ENCODE results near the gene TMEFF2.

TMEFF2 gene

GRCh38 chr2:192059266-192059665, 135.5 kb downstream of the TMEFF2 start:
- DNase-seq: no peak

DNA sequence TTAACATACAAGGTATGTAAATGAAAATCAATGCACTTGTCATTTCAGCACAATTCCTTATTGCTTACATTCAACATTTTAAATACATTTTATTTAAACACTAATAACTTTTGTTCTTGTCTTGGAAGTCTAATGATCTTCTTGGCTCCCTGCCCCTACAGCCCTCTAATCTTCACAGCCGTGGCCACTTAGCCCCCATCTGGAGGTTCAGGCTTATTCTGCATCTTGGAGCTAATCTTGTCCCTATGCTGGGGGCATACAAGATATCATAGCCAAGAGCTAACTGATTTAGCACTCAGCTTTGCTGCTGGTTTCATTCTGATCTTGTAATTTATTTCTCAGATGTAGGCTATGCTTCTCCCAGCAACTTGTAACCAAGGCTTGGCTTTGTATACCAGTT, 140.8 kb downstream of the TMEFF2 start:
- no peak for DNase-seq

GRCh38 chr2:192051533-192051932, 143.2 kb downstream of the TMEFF2 start:
- DNase-seq: no peak

DNA sequence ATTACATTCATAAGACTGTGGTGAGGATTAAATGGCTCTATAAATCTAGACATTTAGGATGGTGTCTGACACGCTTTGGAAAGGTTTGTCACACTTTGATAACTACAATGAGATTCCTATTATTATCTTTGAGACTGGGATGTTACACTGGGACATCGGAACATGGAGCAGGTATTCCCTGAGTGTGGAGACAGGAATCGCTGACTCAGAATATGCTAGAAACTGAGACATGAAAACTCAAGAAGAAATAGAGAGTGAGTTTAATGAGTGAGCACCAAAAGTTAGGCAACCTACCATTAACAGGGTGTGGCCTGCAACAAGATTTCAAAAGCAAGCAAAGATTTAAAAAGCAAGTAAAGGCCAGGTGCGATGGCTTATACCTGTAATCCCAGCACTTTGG, 145.4 kb downstream of the TMEFF2 start:
- DNase-seq: no peak

- no peak for DNase-seq
These were observed 147.2 kb downstream of the TMEFF2 start for GRCh38 chr2:192047315-192048107.

- DNase-seq: no peak
These were observed 150.2 kb downstream of the TMEFF2 start for GRCh38 chr2:192044496-192044895.

DNA sequence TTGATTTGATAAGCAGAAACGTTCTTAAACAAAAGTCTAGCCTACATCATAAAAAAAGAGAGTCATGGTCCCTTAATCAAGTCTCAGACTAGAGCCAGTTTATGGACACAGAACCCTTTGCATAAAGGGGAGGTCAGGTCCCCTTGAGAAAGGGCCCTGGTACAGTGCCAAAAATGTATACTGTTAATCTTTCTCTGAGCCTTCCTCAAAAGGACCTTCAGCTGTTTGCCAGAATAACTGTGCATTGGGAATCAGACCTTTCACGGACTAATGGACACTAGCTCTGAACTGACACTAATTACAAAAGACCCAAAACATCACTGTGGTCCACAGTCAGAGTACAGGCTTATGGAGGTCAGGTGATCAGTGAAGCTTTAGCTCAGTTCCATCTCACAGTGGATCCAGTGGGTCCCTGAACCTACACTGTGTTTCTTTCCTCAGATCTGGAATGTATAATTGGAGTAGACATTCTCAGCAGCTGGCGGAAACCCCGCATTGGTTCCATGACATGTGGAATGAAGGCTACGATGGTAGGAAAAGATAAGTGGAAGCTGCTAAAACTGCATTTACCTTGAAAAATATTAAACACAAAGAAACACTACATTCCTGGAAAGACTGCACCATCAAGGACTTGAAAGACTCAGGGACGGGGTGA, 151.4 kb downstream of the TMEFF2 start:
- DNase-seq: no peak

GRCh38 chr2:192042126-192042525, 152.6 kb downstream of the TMEFF2 start:
- DNase-seq: no peak

- no peak for DNase-seq
These were observed 156.6 kb downstream of the TMEFF2 start for GRCh38 chr2:192038110-192038509.

DNA sequence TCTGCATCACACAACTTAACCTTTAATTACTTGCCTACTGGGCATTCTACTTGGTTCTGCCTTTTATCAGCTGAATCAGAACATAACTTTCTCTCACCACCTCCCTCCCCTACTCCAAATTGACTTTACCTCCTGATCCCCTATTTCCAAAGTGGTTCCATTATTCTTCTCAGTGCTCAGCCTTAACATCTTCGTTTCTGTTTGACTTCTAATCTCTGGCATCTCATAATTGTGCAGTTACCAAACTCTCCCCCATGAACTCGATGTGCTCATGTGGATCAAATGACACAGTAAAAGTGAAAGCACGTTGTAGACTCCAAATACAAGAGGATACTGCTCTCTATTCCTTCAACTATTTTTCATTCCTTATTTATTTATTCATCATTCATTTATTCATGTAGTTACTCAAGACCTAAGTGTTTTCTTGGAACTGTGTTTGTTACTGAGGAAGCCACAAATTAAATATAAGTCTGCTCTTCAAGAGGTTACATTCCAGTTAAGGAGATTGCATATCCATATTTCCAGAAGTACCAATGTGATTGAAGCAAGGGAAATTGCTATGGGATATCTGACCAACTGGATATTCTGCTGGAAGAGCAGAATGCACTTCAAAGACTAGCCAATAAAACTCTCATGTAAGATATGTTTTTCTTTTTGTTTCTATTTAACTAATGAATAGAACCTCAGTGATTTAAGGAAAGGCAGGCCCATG, 158.8 kb downstream of the TMEFF2 start:
- DNase-seq: no peak

DNA sequence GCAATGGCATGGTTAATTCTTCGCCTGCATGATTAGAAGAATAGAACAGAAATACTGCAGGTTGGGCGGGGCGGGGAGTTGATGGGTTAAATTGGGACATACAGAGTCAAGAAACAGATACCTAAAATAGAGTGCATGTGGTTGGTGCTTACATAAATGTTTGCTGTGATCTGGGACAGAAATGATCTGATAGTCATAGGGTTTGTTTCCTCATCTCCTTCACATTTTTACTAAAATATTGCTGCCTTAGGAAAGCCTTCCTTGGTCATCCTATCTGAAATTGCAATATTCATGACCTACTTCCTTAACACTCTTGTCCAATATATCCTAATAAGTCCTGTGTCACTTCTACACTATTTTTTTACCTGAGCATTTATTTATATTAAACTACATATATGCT, 163.9 kb downstream of the TMEFF2 start:
- DNase-seq: no peak

- no peak for DNase-seq
These were observed 164.4 kb downstream of the TMEFF2 start for GRCh38 chr2:192030289-192030688.

DNA sequence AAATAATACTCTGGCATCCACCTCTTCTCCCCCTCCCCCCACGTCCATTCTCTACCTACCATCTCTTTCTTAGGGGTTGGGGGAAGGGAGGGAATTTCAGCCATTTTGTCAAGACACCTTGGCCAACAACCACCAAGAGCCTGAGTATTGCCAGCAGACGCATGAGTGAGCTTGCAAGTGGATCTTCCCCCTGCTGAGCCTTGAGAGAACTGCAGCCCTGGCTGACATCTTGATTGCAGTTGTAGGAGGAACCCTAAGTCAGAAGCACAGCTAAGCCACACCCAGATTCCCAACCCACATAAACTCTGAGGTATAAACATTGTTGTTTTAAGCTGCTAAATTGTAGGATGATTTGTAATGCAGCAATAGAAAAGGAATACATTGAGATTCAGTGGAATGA, 165.6 kb downstream of the TMEFF2 start:
- DNase-seq: no peak

DNA sequence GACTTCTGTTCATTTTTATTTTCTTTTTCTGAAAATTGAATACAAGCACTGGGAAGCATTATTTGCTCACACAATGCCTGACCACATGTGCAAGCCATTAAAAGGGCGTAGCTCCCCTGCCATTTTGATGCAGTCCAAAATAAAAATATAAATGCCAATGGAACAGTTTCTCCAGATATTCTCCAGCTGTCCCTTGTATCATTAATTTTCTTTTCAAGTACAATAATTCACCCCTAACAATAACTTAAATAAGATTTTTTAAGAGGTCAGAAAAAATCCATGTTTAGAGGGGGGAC, 168.0 kb downstream of the TMEFF2 start:
- no peak for DNase-seq

DNA sequence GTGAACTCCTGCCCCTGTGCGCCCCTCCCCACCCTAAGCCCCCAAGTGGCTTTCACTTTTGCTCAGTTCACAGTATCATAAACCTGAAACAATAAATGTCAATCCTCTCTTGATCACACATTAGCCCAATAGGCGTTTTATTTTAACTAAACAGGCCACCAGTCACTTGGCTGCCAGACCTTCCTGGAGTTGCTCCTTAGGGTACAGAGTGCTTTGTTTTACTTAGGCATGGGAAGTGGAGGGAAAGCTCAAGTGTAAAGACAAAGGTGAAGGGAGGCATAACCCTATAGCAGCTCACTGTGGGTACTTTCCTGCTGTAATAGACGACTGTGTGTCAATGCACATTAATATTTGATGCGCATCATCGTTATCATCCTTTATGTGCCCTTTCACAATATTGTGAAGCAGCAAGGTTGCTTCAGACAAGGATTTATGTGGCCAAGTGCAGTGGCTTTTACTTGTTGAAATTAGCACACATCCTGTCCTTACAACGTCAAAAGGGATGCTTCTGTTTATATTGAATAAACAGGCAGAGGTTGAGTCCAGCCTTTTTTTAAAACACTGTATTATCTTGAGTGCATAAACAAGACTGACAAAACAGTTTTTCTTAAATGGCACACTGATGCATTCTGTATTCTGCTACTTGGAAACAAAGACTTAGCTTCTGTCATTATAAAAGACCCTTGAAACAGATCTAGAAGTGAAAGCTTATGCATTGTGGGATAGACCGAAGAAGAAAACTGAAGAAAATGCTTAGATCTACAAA, 168.5 kb downstream of the TMEFF2 start:
- DNase-seq: no peak

DNA sequence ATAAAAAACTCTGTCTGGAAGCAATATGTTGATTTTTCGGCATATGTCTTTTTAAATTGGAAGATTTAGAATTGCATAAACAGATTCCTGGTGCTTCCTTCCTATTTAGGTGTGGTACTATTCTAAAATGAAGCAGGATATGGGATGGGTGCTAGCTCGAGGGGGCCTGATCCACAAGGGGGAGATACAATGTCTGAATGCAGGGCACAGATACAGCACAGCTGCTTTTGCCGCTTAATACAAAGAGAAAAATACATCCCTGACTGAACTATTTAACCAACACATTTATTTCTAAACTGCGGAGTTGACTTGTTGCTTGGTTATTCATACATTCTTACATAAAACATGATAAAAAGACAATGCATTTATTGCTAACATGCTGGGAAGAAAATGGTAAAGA, 169.1 kb downstream of the TMEFF2 start:
- no peak for DNase-seq

- no peak for DNase-seq
These were observed 171.7 kb downstream of the TMEFF2 start for GRCh38 chr2:192023006-192023405.

- no peak for DNase-seq
These were observed 176.9 kb downstream of the TMEFF2 start for GRCh38 chr2:192017844-192018243.

GRCh38 chr2:192016265-192016664, 178.5 kb downstream of the TMEFF2 start:
- no peak for DNase-seq

- no peak for DNase-seq
These were observed 181.5 kb downstream of the TMEFF2 start for GRCh38 chr2:192013211-192013610.

- no peak for DNase-seq
These were observed 183.5 kb downstream of the TMEFF2 start for GRCh38 chr2:192011196-192011595.

- no peak for DNase-seq
These were observed 184.7 kb downstream of the TMEFF2 start for GRCh38 chr2:192010073-192010472.

DNA sequence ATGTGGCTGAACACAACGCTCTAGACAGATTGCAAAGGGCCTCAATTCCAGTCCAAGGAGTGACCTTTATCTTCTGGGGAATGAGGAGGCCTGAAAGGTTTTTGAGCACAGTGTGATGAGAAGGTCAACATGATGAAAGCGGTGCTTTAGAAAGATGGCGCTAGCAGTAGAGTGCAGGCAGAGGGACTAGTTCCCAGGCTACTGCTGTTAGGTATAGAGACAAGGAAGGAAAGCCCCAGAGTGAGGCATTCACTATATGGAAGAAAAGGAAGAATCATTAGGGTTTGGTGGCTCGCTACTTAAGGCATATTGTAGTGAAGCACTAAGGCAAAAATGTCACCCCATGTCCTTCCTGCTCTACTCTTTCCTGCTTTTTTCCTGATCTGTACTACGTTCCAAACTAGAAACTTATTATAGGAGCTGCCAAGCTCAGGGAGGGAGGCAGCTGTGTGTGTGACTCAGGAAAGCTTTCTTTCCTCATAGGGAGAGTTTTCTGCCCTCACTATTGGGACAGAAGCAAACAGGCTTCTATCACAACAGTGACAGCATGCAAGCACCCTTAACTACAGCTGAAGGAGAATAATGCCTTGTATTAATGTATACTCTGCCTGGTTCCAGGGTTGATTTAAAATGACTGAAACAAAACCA, 187.0 kb downstream of the TMEFF2 start:
- DNase-seq: no peak
